GM04503 (cell line): ENCODE data around the gene TANC1.
"Not testable (repeated sequence)": the region's sequence is repeated elsewhere in the genome, so short reads cannot be mapped to it uniquely, and the experiment has no call there.

Experiments used
- DNase-seq: peaks from one replicate; pipeline ENCODE4 v3.0.0-alpha.2; 2012; ENCODE audit warnings: low read depth

TANC1 gene

DNA sequence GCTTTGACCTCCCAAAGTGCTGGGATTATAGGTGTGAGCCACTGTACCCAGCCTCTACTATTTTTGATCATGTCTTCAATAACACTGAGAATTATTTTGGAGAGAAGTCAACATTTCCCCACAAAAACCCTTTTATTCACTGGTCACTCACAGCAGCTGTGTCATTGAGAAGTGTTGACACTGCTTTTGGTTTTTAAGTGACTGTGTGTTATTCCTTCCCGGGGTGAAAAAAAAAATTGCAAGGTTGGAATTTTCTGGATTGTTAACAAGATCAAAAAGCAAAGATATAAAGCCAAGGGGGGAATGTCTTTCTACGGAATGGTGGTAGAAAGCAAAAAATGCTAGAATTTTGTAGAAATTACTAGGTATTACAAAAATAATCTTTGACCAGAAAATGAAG, 61.5 kb downstream of the TANC1 start:
- no peak for DNase-seq

DNA sequence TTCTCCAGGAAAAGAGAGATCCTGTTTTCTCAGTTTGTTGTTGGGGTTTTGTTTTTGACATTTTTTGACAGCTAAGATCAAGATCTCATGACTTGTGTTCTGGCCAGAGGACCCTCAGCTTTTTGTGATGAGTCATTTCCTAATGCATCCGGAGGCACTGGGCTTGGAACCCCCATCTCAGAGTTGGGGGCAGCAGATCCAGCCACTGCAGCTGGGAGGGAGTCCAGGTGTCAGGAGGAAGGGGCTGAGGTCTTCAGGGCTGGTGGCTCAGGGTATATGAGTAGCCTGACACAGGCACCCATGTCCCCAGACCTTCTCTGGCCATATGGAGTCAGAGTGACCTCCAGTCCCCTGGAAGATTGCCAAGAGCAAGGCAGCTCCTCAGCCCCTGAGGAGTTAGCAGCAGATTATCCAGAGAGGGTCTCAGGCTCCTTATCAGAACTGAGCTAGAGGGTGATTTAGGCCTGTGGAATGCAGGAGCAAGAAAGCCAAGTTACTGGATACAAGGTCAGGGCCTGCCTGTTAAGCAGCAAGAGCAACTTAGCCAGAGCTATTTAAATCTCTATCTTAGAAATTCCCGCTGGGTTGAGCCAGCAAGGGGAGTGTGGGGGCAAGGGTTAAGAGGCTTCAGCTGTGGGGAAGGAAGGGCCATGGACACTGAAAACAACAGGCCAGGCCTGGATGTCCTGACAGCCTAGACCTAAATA, 62.4 kb downstream of the TANC1 start:
- DNase-seq: peak; percentile 56

DNA sequence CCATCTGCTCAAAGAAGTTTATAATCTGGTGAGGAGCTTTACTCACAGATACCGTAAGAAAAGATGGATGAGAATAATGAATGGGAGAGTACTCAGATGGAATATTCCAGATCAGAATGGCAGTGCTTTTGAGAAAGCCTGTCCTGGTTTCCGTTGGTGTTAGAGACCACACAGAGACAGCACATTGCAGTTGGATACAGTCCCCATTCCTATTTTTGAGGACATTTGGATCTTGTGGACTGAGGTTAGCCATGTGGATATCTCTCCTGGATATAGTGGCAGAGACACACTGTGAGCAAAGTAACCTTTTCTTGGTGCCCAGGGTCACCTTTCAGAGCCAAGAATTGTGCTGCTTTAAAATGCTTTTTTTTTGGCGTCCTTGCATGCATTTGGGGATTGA, 63.7 kb downstream of the TANC1 start:
- DNase-seq: no peak

DNA sequence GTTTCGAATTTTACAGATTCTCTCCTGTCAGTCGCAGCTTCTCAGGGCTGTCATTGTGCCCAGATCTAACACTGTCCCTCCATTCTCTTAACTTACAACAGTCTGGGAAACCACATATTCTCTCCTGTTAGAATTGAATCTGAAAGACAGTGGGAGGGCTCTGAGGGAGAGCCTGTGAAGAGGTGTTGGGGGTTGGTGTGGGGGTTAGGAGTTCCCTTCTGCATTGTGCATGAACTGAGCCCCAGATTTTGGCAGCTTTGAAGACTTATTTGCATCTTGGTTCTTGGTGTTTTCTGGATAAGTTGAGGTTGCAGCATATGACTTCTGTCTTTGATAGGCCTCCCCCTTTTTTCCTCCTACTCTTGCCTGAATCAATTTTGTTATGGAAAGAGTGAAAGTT, 64.1 kb downstream of the TANC1 start:
- no peak for DNase-seq

DNA sequence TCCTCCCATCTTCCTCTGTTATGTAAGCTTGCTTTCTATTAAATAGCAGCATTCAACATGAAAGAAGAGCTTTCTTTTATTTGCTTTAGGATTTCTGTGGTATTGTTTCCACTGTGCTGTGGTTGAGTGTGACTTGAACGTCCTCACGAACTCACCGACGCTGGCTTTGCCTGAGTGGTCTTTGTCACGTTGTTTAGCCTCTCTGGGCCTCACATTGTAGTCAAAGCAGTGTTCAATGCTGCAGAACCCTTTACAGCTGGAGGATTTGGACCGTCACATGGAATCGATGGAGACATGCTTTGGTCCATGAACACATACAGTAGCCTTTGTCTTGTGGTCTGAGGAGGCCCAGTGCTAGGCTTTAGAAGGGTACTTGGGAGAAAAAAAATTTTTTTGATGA, 66.3 kb downstream of the TANC1 start:
- no peak for DNase-seq

DNA sequence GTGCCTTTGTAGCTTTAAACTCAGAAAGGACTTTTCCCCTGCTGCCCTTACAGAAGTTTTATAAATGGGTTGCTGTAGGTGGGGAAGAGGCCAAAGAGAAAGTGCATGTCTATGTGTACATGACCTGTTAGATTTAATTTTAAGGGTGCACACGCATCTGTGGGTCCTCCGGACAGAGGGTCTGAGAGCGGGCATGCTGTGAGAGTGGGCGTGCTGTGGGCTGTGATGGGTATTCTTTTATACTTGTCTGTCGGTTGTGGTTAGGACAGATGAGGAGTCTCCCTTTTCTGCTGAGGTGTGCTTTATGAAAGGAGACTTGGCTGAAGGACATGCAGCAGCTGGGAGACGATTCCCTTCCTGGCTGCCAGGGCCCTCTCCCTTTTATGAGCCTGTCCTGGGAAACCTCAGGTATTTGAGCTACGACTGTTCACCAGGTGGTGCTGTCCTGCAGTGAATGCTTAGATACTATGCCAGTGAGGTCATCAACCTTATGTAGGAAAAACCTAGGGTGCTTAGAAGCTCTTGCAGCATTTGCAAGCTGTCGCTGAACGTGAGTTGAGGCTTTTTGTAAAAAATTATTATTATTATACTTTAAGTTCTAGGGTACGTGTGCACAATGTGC, 67.5 kb downstream of the TANC1 start:
- no peak for DNase-seq

DNA sequence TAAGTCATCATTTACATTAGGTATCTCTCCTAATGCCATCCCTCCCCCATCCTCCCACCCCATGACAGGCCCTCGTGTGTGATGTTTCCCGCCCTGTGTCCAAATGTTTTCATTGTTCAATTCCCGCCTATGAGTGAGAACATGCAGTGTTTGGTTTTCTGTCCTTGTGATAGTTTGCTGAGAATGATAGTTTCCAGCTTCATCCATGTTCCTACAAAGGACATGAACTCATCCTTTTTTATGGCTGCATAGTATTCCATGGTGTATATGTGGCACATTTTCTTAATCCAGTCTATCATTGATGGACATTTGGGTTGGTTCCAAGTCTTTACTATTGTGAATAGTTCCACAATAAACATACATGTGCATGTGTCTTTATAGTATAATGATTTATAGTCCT, 68.0 kb downstream of the TANC1 start:
- DNase-seq: not testable (repeated sequence)

DNA sequence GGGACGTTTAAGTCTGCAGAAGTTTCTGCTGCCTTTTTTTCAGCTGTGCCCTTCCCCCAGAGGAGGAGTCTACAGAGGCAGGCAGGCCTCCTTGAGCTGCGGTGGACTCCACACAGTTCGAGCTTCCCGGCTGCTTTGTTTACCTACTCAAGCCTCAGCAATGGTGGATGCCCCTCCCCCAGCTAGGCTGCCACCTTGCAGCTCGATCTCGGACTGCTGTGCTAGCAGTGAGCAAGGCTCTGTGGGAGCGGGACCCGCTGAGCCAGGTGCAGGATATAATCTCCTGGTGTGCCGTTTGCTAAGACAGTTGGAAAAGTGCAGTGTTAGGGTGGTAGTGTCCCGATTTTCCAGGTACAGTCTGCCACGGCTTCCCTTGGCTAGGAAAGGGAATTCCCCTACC, 72.9 kb downstream of the TANC1 start:
- not testable (repeated sequence) for DNase-seq

DNA sequence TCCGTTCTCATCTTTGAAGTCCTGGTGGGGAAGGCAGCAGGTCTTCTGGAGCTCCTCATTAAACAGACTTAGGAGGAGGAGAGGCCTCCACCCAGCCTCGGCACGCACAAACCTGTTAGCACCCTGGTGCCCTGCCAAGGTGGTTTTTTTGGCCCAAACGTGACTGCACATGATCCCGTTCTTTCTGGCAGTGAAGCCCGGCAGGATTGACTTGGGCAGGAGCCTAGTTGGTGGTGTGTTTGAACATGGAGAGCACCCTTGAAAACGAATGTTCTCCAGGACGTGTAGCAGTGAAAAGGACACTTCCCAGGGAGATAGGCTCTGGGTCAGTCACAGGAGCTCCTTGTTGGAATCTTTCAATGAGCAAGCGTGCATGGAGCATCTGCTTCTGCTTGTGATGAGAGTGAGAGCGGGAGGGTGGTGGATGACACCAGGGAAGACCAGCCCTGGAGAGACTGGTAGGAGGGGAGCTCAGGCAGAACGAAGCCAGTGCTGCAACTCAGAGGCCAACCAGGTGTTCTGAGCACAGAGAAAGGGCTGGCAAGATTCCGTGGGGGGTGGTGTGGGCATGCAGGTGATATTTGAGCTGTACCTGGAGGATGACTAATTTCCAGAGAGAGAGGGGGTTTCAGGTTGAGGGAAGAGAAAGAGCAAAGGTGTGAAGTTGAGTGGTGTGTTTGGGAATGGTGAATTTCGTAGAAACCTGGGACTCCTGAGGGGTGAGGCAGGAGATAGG, 73.8 kb downstream of the TANC1 start:
- DNase-seq: no peak

DNA sequence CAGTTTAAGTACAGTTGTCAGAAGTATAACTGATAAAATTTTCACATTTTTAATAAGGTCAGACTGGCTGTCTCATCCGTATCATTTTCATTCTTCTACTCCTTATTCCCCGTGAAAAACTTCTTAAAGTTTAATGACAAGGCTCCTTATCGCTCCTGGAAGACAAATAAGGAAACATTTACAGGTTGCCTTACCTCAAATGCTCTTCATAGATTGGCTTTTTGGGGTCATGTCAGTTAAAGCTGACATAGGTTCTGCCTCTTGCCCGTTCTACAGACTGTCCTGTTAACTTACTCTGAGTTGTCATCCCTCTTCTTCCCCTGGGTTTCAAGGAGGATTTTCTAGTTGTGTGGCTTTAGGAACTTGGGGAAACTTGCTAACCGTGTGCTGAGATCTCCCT, 75.3 kb downstream of the TANC1 start:
- DNase-seq: no peak

DNA sequence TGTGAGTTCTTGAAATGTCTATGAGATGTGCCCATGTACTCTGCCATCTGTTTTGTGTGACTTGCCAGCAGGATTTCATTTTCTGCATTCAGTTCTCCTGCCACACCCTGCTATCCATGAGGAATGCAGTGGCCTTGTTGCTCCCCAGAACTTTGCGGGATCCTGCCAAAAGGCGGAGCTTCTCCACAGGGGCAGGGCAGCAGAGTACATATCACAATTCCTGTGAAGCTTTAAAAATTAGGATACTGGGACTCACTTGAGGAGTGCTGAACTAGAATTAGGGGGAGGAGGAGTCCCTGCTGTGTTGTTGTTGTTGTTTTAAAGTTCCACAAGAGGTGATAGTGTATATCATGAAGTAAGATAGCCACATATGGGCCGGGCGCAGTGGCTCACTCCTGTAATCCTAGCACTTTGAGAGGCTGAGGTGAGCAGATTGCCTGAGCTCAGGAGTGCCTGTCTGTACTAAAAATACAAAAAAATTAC, 76.4 kb downstream of the TANC1 start:
- DNase-seq: peak; percentile 72

DNA sequence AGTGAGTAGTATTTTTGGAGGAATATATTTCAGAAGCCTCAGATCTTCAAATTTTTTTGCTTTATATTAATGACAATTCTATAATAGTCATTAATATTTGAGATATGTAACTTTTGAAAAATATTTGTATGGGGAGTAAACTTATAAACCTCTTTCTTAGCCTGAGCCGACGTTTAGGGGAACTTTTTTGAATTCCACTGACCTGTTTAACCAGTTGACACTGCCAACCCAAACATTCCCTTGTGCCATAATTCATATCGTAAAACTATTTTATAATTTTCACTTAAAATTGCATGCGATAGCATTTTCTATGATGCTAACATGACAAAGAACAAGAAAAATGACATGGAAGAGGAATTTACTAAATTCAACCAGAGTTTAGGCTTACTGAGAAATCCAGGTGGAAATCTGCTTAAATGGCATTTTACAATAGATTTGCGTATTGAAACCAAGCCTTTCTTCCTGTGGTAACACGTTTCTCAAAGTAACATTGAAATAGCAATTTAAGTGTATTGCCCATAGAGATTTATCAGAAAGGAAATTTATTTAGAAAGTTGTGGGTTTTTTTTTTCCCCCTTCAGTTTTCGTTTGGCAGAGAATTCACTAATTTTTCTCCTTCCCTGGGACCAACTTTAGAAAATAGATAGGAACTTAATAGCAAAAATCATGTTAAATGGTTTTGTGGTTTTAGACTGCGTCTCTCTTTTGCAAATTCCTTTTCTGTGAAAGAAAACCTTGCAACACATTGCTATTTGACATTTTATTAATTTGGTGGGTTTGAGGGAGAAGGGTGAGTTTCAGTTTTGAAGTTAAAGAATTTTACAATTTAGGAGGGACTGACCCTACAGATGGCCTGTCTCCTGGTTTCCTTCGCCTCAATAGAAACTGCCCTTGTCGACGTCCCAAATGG, 77.4 kb downstream of the TANC1 start:
- no peak for DNase-seq

DNA sequence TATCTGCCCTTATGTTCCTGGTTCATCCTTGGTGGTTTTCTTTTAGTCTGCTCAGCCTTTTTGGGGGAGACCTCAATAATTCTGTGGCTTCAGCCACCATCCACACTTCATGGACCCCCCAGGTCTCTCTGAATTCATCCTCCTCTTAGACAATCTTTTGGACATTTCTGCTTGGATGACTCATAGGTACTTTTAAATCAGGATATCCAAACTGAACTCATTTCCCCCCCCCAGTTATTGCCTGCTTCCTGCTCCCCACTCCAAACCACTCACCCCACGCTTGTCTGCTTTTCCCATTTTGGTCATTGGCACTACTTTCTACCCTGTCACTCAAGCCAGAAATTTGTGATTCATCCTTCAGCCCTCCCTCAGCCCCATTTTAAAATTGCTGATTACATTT, 78.5 kb downstream of the TANC1 start:
- no peak for DNase-seq

DNA sequence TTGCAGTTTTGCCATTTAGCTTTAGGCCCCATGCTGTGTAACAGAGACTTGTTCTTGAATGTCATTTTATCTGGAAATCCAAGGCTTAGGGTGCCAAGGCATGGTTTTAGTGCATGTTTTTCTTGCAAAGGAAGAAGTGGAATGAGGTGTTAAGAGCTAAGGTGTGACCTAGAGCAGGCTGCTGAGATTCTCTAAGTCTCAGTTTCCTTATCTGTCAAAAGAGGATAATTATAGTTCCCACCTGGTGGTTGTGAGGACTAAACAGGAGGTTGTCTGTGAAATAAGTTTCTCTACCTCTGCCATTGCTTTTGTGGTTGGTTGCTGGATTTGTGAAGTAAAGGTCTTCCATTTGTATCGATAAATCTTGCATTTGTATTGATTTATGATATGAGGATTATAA, 82.0 kb downstream of the TANC1 start:
- no peak for DNase-seq

DNA sequence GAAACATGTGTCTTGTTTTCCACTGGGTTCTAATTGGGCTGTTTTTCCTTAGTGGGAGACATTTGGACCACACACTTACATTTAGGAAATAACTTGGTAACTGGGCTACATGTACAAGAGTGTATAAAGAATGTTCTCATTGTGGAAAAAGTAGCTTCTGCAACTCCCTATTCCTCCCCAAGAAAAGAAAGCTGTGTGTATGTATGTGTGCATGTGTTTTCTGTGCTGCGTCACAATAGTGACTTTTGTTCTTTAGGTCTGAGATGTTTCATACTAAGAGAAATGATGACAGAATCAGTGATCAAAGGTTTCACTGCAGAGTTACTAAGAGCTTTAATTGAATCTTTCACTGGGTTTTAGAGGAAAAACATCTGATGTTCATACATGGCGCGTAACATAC, 82.7 kb downstream of the TANC1 start:
- no peak for DNase-seq

DNA sequence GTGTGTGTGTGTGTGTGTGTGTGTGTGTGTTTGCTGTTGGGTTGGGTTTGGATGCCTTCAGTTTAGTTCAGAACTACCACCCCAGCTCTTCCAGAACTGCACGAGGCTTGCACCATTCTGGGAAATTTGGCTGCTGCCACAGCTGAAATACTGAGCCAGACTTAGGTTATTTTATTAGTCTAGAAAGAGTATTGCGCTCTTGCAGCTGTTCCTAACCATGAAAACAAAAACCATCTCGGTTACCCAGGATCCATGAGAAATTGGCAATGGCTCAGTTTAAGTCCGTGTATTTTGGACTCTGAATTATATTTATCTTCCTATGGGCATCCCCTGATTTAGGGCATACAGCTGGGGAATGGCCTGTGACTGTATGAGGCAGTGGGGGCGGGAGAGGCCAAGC, 83.2 kb downstream of the TANC1 start:
- DNase-seq: no peak

DNA sequence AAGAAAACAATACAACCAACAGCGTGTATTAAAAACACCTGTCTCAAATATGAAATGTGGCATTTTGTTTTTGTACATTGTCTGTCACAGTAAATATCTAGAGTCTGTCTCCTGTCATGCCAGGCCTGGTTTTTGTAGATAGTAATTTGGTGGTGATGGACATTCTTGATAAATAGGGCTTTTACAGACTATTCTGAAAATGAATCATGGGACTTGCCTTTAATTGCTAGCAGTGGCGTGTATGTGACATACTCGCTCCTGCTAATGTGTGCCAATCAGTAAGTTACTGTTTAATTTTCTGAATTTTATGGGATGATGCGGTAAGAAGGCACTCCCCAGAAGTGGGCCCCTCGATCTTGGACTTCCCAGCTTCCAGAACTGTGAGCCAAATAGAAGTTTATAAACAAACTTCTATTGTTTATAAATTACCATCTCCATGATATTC, 83.7 kb downstream of the TANC1 start:
- DNase-seq: no peak

DNA sequence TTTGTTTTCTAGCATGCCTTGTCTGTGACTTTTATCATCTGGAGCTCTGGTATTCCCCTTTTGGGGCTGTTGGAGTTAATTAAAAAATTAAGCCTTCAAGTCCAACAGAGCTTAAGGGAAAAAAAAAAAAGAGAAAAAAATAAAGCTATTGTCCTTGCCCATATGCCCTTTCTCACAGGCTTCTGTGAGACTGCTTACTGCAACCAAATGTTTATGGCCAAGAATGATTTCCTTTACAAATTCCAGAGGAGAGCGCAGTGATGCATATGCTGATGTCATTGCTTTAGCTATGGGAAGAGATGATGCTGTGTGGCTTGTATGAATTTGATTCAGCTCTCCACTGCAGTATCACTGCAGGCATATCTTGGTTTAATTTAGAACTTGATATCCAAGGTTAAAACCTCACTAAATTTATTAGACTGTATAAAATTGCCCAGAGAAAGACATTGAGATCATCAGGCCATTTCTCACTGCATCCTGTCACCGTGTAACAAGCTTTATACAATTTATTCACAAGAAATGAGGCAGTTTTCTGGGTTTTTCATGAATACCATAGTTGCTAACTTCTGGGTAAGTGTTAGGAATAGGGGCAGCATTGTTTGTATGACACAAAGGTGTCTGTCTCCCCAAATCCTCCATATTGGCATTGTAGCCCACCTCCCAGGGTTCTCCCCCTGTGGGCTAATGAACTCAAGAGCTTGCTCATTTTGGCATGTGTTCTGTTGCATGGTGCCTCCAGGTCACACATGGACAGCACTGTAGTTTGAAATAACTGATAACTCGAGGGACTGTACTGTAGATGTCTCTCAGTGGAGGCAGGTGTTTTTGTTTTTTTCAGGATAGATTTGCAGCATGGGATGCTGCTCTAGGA, 85.0 kb downstream of the TANC1 start:
- no peak for DNase-seq

DNA sequence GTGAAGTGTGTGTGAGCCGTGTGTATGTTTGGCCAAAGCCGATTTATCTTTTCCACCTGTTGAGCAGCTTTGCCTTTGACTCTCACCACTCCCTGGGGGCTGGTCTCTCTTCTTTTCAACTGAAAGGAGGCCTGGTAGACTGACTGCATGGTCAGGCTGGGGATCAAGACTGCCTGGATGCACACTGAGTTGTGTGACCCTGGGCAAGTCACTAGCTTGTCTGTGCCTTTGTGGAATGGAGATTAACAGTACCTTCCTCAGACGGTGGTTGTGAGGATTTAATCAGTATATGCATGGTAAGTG, 85.5 kb downstream of the TANC1 start:
- DNase-seq: no peak

DNA sequence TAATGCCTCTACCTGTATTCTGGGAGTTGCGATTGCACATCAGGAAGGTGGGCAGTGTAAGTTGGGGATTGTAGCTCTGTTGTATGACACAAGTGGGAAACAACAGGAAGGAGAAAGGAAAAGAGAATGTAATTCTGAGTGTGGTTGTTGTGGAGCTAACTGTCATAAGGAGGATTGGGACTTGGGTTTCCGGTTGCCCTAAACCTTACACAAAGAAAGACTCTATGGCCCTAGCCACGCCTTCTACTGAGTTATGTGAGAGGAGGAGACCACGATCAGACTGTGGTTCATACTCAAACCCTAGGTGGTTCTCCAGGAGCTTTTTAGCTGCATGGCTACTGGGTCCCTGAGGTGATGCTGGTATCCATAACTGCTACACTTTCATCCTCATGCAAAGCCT, 86.5 kb downstream of the TANC1 start:
- DNase-seq: no peak

DNA sequence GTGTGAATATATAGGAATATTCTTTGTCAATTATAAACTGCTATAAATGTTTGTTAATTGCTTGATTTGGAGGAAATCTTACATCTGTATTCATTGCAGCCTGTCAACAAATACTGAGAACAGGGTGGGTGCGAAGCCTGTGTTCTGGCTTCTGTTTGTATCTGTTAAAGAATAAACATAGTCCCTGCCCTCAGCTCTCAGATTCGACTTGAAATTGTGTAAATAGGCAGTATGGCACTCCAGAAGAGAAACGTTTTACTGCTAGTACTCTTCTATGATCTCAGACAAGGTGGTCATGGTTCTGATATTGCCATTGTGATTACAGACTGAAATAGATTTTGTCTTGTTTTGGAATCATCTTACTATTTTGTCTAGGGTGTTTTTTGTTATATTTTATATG, 92.1 kb downstream of the TANC1 start:
- no peak for DNase-seq
